Measurements from ENCODE around the gene SPINK14.

SPINK14 gene

GRCh38 chr5:148186248-148187003, 18.1 kb downstream of the SPINK14 start:
- DNase-seq (ENCODE audit: low read depth): peak; percentile 14
- H3K4me3 ChIP-seq (ENCODE audit: low read depth, low read length): no peak overlapping the region
- TF ChIP-seq CTCF (IDR thresholded peaks at IDR 0.05; ENCODE audit: insufficient read depth, low read depth, low read length, missing control alignments): no peak

- no peak overlapping the region for H3K4me3 ChIP-seq (ENCODE audit: low read depth, low read length)
- no peak for TF ChIP-seq CTCF (IDR thresholded peaks at IDR 0.05; ENCODE audit: insufficient read depth, low read depth, low read length, missing control alignments)
- DNase-seq (ENCODE audit: low read depth): no peak
These were observed 22.7 kb downstream of the SPINK14 start for GRCh38 chr5:148191010-148191409.

- no peak for DNase-seq (ENCODE audit: low read depth)
- H3K4me3 ChIP-seq (ENCODE audit: low read depth, low read length): no peak overlapping the region
- TF ChIP-seq CTCF (IDR thresholded peaks at IDR 0.05; ENCODE audit: insufficient read depth, low read depth, low read length, missing control alignments): no peak
These were observed 24.9 kb downstream of the SPINK14 start for GRCh38 chr5:148193202-148193601.

- no peak for TF ChIP-seq CTCF (IDR thresholded peaks at IDR 0.05; ENCODE audit: insufficient read depth, low read depth, low read length, missing control alignments)
- DNase-seq (ENCODE audit: low read depth): no peak
- H3K4me3 ChIP-seq (ENCODE audit: low read depth, low read length): no peak overlapping the region
These were observed 32.8 kb downstream of the SPINK14 start for GRCh38 chr5:148201151-148201550.

- no peak for DNase-seq (ENCODE audit: low read depth)
- TF ChIP-seq CTCF (IDR thresholded peaks at IDR 0.05; ENCODE audit: insufficient read depth, low read depth, low read length, missing control alignments): no peak
- H3K4me3 ChIP-seq (ENCODE audit: low read depth, low read length): no peak within 1 kb of the TSS
These were observed 34.3 kb downstream of the SPINK14 start, which contains the start of gene SPINK6 for GRCh38 chr5:148202531-148203203. TSS of gene SPINK6 (plus strand) at chr5:148203042. CDS start at chr5:148203097, 55 bp downstream.

- TF ChIP-seq CTCF (IDR thresholded peaks at IDR 0.05; ENCODE audit: insufficient read depth, low read depth, low read length, missing control alignments): no peak
- H3K4me3 ChIP-seq (ENCODE audit: low read depth, low read length): no peak overlapping the region
- no peak for DNase-seq (ENCODE audit: low read depth)
These were observed 36.9 kb downstream of the SPINK14 start for GRCh38 chr5:148205044-148205806.
